GM13976 (cell line): Measurements from ENCODE around the gene FBXO7.
A peak's percentile ranks its signal among the peaks of the same experiment; 100 is the strongest.
"Not testable (repeated sequence)": the region's sequence is repeated elsewhere in the genome, so short reads cannot be mapped to it uniquely, and the experiment has no call there.

Source experiments
- DNase-seq: peaks from one replicate; pipeline ENCODE4 v3.0.0; 2012; ENCODE audit warnings: low spot score
- in situ Hi-C: fragments of 300-500 bp; cut with MboI; formaldehyde crosslinking; loops from one replicate; pipeline ENCODE4 v1.12.0; 2022; ENCODE audit warnings: low sequenced_read_pairs, mixed read lengths, inconsistent platforms; ENCODE audit not compliant: unreplicated experiment
- TF ChIP-seq, protein P1 (sequence below): IDR thresholded peaks from 2 replicates; pipeline ENCODE4 v1.5.1; 2012; ENCODE audit warnings: borderline replicate concordance, mild to moderate bottlenecking; ENCODE audit not compliant: insufficient read depth; ENCODE audit errors: extremely low read depth, missing control alignments, control extremely low read depth

Gene FBXO7

DNA sequence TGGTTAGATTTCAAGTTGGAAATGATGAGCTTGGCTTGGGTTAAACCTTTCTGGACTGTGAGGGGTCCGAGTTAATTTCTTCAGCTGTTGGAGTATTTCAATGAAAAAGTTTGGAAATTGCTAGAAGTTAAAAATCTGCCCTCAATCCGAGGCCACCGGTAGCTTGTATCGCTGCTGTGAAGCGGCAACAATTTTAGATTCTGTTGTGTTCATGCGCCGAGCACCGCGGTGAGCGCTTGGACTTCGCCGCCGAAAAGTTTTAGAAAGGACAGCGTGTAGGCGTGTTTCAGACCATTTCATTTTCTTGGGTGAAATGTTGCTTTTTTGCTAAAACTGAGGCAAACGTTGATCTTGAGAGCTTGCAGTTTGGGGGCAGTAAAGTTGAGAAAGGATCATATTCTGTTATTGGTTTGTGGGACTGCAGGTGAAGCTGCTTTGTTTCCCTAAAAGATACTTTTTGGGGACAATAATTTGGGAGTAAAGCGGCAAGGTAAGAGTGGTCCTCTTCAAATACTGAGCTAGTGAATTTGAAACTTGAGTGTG lies 928 bp downstream of the FBXO7 start:
- TF ChIP-seq, protein P1, sequence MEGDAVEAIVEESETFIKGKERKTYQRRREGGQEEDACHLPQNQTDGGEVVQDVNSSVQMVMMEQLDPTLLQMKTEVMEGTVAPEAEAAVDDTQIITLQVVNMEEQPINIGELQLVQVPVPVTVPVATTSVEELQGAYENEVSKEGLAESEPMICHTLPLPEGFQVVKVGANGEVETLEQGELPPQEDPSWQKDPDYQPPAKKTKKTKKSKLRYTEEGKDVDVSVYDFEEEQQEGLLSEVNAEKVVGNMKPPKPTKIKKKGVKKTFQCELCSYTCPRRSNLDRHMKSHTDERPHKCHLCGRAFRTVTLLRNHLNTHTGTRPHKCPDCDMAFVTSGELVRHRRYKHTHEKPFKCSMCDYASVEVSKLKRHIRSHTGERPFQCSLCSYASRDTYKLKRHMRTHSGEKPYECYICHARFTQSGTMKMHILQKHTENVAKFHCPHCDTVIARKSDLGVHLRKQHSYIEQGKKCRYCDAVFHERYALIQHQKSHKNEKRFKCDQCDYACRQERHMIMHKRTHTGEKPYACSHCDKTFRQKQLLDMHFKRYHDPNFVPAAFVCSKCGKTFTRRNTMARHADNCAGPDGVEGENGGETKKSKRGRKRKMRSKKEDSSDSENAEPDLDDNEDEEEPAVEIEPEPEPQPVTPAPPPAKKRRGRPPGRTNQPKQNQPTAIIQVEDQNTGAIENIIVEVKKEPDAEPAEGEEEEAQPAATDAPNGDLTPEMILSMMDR = no peak
- in situ Hi-C loops = no loop called here
- DNase-seq = peak; percentile 30

DNA sequence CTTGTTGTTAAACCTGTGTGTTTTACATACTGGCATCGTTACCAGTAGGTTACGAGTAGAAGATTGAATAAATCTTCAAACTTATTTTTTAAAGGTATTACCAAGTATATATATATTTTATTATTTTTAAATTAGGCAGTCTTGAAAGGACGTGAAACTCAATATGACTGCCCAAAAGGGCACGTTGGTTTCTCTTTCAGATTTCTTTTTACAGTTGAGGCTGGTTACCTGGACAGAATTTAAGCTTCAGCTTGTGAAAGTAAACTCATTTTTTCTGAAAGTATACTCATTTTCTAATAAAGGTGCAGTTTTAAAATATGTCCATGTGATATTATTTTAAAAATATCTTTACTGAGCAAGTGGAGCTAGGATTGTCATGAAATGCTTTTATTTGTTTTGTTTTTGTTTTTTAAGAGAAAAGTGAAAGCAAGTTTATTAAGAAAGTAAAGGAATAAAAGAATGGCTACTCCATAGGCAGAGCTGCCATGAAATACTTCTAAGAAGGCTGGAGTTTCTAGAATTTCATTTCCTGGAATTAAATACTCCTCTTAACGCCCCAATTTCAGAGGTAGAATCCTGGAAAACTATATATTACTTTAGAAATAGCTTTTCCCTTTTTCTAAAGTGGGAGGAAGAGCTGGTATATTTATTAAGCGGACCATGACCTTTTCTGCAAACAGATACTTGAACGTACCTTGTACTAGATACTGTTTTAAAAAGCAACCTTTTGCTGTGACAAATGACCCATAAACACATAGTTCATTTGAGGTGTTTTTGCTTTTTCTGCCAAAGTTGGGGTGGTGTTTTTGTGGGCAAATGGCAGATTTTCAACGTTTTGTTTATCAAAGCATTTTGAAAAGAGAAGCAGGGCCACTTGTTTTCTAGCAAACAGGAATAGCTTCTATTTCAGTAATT lies 1.9 kb downstream of the FBXO7 start:
- DNase-seq = peak; percentile 37
- TF ChIP-seq, protein P1 = no peak
- in situ Hi-C loops = no loop called here

DNA sequence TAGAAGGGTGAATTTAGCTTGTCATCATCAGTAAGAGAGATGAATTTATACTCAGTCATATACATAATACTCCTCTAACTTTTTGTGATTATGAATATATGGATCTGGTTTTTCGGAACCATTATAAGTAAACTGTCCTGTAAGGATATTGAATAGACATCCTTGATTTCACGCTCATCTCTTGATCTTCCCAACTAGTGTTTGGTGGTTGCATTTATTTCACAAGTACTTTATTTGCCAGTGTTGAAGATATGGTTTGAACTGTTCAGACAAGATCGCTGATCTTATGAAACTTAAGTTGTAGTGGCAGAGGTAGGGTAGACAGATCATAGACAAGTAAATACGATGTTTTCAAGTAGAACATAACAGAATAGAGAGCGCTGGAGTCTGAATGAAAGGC lies 3.0 kb downstream of the FBXO7 start:
- in situ Hi-C loops = no loop called here
- TF ChIP-seq, protein P1 = no peak
- DNase-seq = no peak

DNA sequence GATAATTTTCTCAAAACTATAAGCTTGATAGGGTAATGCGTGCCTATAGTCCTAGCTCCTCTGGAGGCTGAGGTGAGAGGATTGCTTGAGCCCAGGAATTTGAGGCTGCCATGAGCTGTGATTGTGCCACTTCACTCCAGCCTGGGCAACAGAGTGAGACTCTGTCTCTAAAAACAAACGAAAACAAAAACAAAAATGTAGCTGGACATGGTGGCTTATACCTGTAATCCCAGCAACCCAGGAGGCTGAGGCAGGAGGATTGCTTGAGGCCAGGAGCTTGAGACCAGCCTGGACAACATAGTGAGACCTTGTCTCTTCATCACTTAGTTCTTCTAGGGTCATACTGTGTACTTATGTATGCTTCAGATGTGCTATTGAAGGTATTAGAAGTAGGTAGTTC lies 3.9 kb downstream of the FBXO7 start:
- in situ Hi-C loops, DNase-seq: not testable (repeated sequence)

DNA sequence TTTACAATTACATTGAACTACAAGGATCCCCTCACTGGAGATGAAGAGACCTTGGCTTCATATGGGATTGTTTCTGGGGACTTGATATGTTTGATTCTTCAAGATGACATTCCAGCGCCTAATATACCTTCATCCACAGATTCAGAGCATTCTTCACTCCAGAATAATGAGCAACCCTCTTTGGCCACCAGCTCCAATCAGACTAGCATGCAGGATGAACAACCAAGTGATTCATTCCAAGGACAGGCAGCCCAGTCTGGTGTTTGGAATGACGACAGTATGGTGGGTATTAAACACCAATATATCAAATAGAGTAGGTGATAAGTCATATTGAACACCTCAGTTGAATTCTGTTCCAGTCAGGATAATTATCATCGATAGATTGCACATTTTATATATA lies 4.4 kb downstream of the FBXO7 start:
- in situ Hi-C loops = no loop called here
- TF ChIP-seq, protein P1 = no peak
- no peak for DNase-seq

DNA sequence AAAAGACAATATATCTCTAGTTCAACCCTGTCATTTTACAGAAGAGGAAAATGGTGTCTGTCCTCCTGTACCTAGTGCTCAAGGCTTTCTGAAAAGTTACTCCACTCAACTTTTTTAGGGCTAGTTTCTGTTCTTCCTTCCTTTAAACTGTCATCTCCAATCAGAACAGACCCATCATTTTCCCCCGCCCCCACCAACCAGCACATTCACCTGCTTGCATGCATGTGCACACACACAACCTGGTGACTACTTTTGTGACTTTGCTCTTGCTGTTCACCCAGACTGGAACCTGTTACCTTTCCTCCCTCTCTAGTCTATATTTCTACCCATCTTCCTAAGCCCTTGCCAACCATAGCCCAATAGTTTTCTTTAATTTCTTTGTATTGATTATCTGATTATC lies 5.6 kb downstream of the FBXO7 start:
- peak; percentile 35 for DNase-seq
- TF ChIP-seq, protein P1 = no peak
- in situ Hi-C loops = no loop called here

DNA sequence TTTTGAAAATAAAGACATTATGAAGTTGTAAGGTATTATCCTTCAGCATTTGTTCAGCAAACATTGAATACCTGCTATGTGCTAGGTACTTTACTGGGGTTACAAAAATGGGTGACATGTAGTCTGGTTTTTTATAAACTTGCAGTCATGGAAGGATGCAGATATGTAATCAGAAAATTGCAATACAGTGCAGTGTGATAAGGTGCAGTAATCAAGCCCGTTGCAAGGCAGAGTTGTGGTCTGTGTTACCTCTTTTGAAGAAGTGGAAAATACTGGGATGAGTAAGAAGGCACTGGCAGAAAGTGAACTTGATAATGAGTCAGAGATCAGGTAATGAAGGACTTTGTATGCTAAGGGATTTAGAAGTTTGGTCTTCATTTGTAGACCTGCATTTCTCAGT lies 8.1 kb downstream of the FBXO7 start:
- TF ChIP-seq, protein P1 = no peak
- in situ Hi-C loops = no loop called here
- no peak for DNase-seq
